ENCODE data around the gene ECE2. TPM values are rescaled to one million over a fixed set of nuclear protein-coding genes. Genes with fewer than 3 reads are reported as not detected.
A peak's percentile ranks its signal among the peaks of the same experiment; 100 is the strongest.

ECE2 gene
- total RNA-seq, 2 donors from 2014 or later = not detected

DNA sequence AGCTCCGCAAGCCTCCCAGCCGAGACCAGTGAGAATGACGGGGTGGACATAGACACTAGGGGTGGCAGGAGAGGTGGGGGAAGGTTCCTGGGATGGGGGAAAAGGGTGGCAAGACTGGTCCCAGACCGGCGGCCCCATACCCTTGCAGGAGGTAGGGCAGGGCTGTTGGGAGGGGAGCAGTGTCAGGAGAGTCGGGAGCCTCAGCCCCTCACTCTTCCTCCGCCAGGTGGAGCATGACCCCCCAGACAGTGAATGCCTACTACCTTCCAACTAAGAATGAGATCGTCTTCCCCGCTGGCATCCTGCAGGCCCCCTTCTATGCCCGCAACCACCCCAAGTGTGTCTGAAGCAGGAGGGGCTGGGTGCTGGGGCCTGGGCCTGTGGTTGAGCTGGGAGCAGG lies 14.5 kb downstream of the ECE2 start:
- Histone ChIP-seq H3K4me1 (ENCODE audit: control insufficient read depth, insufficient read depth, low read length) (no peaks in the 10 kb centered on the region), H3K9ac (ENCODE audit: extremely low read depth, low read length, poor library complexity, severe bottlenecking) (no peak overlapping the region), H3K36me3 (ENCODE audit: control insufficient read depth, insufficient read depth, low read length) (no peaks in the 10 kb centered on the region), H3K27me3 (ENCODE audit: control insufficient read depth, insufficient read depth, low read length, poor library complexity, severe bottlenecking) (peaks cover 20% of the 10 kb centered on the region), H3K4me3 (ENCODE audit: low read length) (no peak overlapping the region), H3K27ac (ENCODE audit: low read depth, low read length) (no peak overlapping the region), H3K9me3 (ENCODE audit: control insufficient read depth, low read length) (no peaks in the 10 kb centered on the region)
- Mint-ChIP-seq H3K27me3 (ENCODE audit: insufficient read depth) (peaks cover 22% of the 10 kb centered on the region), H3K4me3 (no peak overlapping the region), H3K36me3 (ENCODE audit: low read depth) (no peaks in the 10 kb centered on the region), H3K27ac (no peak overlapping the region), H3K4me1 (no peaks in the 10 kb centered on the region), H3K9me3 (no peaks in the 10 kb centered on the region)
- TF ChIP-seq, protein P1, sequence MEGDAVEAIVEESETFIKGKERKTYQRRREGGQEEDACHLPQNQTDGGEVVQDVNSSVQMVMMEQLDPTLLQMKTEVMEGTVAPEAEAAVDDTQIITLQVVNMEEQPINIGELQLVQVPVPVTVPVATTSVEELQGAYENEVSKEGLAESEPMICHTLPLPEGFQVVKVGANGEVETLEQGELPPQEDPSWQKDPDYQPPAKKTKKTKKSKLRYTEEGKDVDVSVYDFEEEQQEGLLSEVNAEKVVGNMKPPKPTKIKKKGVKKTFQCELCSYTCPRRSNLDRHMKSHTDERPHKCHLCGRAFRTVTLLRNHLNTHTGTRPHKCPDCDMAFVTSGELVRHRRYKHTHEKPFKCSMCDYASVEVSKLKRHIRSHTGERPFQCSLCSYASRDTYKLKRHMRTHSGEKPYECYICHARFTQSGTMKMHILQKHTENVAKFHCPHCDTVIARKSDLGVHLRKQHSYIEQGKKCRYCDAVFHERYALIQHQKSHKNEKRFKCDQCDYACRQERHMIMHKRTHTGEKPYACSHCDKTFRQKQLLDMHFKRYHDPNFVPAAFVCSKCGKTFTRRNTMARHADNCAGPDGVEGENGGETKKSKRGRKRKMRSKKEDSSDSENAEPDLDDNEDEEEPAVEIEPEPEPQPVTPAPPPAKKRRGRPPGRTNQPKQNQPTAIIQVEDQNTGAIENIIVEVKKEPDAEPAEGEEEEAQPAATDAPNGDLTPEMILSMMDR (conservative IDR thresholded peaks at IDR 0.05) = peak; percentile 54
- DNase-seq = peak; percentile 67
- WGBS, 2 experiments (ENCODE audit: insufficient coverage in 1 of 2, insufficient read length in 1 of 2) = 90 to 92% methylated on average over 4 to 10 of the region's 10 CpGs

DNA sequence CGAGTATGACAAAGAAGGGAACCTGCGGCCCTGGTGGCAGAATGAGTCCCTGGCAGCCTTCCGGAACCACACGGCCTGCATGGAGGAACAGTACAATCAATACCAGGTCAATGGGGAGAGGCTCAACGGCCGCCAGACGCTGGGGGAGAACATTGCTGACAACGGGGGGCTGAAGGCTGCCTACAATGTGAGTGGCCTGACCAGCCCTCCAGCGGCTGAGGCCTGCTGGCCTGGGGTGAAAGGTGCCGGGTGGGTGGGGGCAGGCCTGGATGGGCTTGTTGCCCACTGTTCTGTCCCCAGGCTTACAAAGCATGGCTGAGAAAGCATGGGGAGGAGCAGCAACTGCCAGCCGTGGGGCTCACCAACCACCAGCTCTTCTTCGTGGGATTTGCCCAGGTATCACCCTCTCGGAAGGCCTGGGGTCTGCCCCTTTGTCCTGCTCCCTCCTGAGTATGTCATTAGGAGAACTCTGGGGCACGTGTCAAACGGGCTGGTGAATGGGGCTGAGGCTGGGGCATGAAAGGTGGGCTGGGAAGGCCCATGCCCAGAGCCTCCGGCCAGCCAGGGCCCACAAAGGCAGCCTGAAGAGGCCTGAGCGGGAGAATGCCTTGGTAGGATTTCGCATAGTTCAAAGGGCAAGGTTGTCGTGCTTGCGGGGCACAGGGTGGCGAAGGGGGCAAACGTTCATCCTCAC lies 15.4 kb downstream of the ECE2 start:
- H3K4me1 ChIP-seq (ENCODE audit: control insufficient read depth, insufficient read depth, low read length) = no peaks in the 10 kb centered on the region
- no peaks in the 10 kb centered on the region for H3K9me3 Mint-ChIP-seq
- H3K4me1 Mint-ChIP-seq = no peaks in the 10 kb centered on the region
- peaks cover 15% of the 10 kb centered on the region for H3K27me3 Mint-ChIP-seq (ENCODE audit: insufficient read depth)
- H3K27me3 ChIP-seq (ENCODE audit: control insufficient read depth, insufficient read depth, low read length, poor library complexity, severe bottlenecking) = peaks cover 11% of the 10 kb centered on the region
- H3K36me3 ChIP-seq (ENCODE audit: control insufficient read depth, insufficient read depth, low read length) = no peaks in the 10 kb centered on the region
- DNase-seq = no peak
- H3K36me3 Mint-ChIP-seq (ENCODE audit: low read depth) = no peaks in the 10 kb centered on the region
- no peak overlapping the region for H3K4me3 ChIP-seq (ENCODE audit: low read length)
- no peak overlapping the region for H3K27ac ChIP-seq (ENCODE audit: low read depth, low read length)
- TF ChIP-seq, protein P1 (conservative IDR thresholded peaks at IDR 0.05) = no peak
- no peak overlapping the region for H3K9ac ChIP-seq (ENCODE audit: extremely low read depth, low read length, poor library complexity, severe bottlenecking)
- H3K27ac Mint-ChIP-seq = no peak overlapping the region
- WGBS, 2 experiments (ENCODE audit: insufficient coverage in 1 of 2, insufficient read length in 1 of 2) = 89 to 91% methylated on average over 18 to 22 of the region's 22 CpGs
- H3K4me3 Mint-ChIP-seq = no peak overlapping the region
- H3K9me3 ChIP-seq (ENCODE audit: control insufficient read depth, low read length) = no peaks in the 10 kb centered on the region

DNA sequence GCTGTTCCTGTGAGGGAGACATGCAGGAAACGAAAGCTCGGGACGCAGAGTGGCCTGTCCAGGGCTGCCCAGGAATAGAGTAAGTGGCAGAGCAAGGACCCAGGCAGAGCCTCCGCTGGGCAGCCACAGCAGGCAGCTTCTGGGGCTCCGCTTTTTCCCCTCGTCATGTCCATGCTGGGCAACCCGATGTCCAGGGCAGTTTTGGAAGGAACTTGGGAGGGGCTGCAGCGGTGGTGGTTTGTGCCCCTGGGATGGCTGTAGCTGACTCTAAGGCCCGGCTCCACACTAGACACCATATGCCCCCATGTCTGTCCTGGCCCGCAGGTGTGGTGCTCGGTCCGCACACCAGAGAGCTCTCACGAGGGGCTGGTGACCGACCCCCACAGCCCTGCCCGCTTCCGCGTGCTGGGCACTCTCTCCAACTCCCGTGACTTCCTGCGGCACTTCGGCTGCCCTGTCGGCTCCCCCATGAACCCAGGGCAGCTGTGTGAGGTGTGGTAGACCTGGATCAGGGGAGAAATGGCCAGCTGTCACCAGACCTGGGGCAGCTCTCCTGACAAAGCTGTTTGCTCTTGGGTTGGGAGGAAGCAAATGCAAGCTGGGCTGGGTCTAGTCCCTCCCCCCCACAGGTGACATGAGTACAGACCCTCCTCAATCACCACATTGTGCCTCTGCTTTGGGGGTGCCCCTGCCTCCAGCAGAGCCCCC lies 16.1 kb downstream of the ECE2 start:
- TF ChIP-seq, protein P1 (conservative IDR thresholded peaks at IDR 0.05) = no peak
- peaks cover 7% of the 10 kb centered on the region for H3K27me3 ChIP-seq (ENCODE audit: control insufficient read depth, insufficient read depth, low read length, poor library complexity, severe bottlenecking)
- Mint-ChIP-seq H3K27me3 (ENCODE audit: insufficient read depth) (peaks cover 12% of the 10 kb centered on the region), H3K36me3 (ENCODE audit: low read depth) (no peaks in the 10 kb centered on the region), H3K9me3 (no peaks in the 10 kb centered on the region), H3K4me3 (no peak overlapping the region), H3K27ac (no peak overlapping the region), H3K4me1 (no peaks in the 10 kb centered on the region)
- DNase-seq = no peak
- H3K9me3 ChIP-seq (ENCODE audit: control insufficient read depth, low read length) = no peaks in the 10 kb centered on the region
- no peak overlapping the region for H3K9ac ChIP-seq (ENCODE audit: extremely low read depth, low read length, poor library complexity, severe bottlenecking)
- H3K36me3 ChIP-seq (ENCODE audit: control insufficient read depth, insufficient read depth, low read length) = no peaks in the 10 kb centered on the region
- H3K4me3 ChIP-seq (ENCODE audit: low read length) = no peak overlapping the region
- no peak overlapping the region for H3K27ac ChIP-seq (ENCODE audit: low read depth, low read length)
- no peaks in the 10 kb centered on the region for H3K4me1 ChIP-seq (ENCODE audit: control insufficient read depth, insufficient read depth, low read length)
- 93 to 95% methylated on average over 4 to 21 of the region's 21 CpGs for WGBS, 2 experiments (ENCODE audit: insufficient coverage in 1 of 2, insufficient read length in 1 of 2)

All from endodermal cell (in vitro differentiated cells).